Measurements from ENCODE around the gene FGF2.
"Not testable (repeated sequence)": the region's sequence is repeated elsewhere in the genome, so short reads cannot be mapped to it uniquely, and the experiment has no call there.

FGF2 gene

DNA sequence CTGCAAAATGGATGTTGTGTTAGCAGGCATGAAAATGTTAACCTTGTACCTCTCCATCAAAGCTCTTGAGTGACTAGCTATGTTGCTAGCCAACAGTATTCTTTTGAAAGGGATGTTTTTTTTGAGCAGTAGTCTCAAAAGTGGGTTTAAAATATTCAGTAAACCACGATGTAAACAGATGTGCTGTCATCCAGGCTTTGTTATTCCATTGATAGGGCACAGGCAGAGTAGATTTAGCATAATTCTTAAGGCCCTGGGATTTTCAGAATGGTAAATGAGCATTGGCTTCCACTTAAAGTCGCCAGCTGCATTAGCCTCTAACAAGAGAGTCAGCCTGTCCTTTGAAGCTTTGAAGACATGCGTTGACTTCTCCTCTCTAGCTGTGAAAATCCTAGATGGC, 18.4 kb downstream of the FGF2 start:
- peaks cover 35% of the 10 kb centered on the region for H3K4me1 ChIP-seq (ENCODE audit: insufficient read depth, low read length)
- peaks cover 22% of the 10 kb centered on the region for H3K36me3 ChIP-seq (ENCODE audit: insufficient read depth, low read length)
- H3K9me3 ChIP-seq (ENCODE audit: control insufficient read depth, insufficient read depth, low read length) = no peaks in the 10 kb centered on the region
- no peak overlapping the region for H3K9ac ChIP-seq (ENCODE audit: low read depth, low read length)

DNA sequence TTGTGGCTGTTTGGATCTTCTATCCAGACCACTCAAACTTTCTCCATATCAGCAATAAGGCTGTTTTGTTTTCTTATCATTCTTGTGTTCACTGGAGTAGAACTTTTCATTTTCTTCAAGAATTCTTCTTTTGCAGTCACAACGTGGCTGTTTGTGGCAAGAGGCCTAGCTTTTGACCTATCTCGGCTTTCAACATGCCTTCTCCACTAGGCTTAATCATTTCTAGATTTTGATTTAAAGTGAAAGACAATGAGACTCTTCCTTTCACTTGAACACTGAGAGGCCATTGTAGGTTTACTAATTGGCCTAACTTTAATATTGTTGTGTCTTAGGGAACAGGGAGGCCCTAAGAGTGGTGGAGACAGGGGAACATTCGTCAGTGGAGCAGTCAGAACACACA, 19.1 kb downstream of the FGF2 start:
- no peaks in the 10 kb centered on the region for H3K9me3 ChIP-seq (ENCODE audit: control insufficient read depth, insufficient read depth, low read length)
- H3K36me3 ChIP-seq (ENCODE audit: insufficient read depth, low read length) = peaks cover 15% of the 10 kb centered on the region
- H3K4me1 ChIP-seq (ENCODE audit: insufficient read depth, low read length) = peaks cover 38% of the 10 kb centered on the region
- no peak overlapping the region for H3K9ac ChIP-seq (ENCODE audit: low read depth, low read length)

DNA sequence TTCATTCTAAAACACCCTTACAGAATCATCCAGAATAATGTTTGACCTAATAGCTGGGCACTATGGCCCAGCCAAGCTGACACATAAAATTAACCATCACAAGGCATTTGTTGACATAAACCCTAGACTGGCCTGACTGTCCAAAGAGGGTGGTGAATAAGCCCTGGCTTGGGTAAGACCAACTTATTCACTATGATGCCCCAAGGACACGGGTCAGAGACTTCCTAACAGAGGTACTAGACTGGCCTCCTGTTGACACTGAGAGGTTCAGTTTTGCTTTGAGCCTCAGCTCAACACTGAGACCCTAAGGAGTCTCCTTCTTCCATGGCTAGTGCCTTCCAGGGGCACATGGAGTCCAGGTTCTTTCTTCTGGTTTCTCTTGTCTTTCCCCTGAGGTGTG, 21.3 kb downstream of the FGF2 start:
- H3K36me3 ChIP-seq (ENCODE audit: insufficient read depth, low read length) = peaks cover 8% of the 10 kb centered on the region; the same call in 1 of the 2 replicates
- no peak overlapping the region for H3K9ac ChIP-seq (ENCODE audit: low read depth, low read length)
- H3K9me3 ChIP-seq (ENCODE audit: control insufficient read depth, insufficient read depth, low read length) = no peaks in the 10 kb centered on the region
- H3K4me1 ChIP-seq (ENCODE audit: insufficient read depth, low read length) = peaks cover 50% of the 10 kb centered on the region

DNA sequence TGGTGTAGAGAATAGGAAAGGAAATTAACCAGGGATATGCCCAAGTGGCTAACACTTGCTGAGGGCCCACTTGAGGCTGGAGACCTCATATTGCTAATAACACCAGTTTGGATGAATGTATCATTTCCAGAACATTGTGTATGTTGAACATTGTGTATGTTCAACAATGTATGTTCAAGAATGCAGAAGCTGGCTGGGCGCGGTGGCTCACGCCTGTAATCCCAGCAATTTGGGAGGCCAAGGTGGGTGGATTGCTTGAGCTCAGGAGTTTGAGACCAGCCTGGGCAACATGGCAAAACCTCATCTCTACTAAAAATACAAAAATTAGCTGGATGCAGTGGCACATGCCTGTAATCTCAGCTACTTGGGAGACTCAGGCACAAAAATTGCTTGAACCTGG, 23.2 kb downstream of the FGF2 start:
- H3K9ac ChIP-seq (ENCODE audit: low read depth, low read length); H3K9me3 ChIP-seq (ENCODE audit: control insufficient read depth, insufficient read depth, low read length): not testable (repeated sequence)
- H3K4me1 ChIP-seq (ENCODE audit: insufficient read depth, low read length) = peaks cover 58% of the 10 kb centered on the region
- H3K36me3 ChIP-seq (ENCODE audit: insufficient read depth, low read length) = peaks cover 17% of the 10 kb centered on the region; the same call in 1 of the 2 replicates

DNA sequence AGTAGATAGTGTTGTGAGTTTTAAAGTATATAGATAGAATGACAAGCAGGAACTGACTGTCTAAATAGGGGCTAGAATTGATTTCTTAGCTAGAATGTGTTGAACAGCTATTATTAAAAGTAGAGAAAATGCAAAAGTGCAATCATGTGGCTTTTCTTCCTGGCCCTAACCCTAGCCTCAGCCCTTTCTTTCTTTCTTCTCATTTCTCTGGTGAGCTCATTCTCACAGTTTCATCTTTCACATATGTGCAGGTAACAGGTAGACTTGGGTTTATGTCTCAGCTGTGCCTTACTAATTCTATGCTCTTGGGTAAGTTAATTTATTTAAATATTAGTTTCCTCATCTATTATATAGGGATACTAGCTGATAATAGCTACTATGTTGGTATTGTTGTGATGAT, 24.9 kb downstream of the FGF2 start:
- no peaks in the 10 kb centered on the region for H3K9me3 ChIP-seq (ENCODE audit: control insufficient read depth, insufficient read depth, low read length)
- no peak overlapping the region for H3K9ac ChIP-seq (ENCODE audit: low read depth, low read length)
- H3K36me3 ChIP-seq (ENCODE audit: insufficient read depth, low read length) = peaks cover 18% of the 10 kb centered on the region; the same call in 1 of the 2 replicates
- H3K4me1 ChIP-seq (ENCODE audit: insufficient read depth, low read length) = peaks cover 55% of the 10 kb centered on the region

DNA sequence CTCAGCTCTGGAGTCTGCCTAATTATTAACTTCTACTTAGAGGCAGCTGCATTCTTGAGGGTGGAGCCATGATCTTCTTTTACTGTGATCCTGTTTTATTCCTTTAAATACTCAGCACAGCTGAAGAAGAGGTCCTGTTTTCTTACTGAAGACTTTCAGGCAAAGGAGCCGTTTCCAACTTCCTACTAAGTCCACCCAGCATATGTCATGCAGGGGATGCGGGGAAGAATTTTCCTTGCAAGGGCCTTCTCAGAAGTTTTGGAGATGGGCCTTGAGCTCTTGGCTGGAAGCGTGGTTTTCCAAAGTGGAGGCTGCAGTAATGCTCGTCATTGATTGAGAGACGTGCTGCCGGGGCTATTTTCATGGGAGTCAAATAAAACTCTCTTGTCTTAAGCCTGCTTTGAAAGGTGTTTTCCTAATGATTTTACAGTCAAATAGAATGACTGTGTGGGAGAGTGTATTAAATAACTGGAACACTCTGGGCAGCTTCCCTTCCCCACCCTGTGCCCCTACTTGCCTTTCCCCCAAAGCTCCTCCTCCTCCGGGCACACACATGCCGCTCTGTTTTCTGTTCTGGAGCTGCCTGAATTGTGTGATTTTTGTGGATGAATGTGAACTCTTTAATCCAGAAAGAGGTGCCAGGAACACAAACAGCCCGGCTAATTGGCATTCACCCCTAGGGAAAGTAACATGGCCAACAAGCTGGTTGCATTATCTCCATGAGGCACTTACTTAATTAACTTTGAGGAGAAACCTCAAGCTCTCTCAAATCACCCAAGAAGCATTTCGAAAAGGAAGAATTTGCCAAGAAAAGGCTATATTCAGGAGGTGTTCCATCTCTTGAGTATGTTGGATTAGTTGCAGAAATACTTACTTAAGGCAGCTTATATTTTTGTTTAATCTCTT, 28.1 kb downstream of the FGF2 start:
- Histone ChIP-seq H3K9ac (ENCODE audit: low read depth, low read length) (no peak overlapping the region), H3K4me1 (ENCODE audit: insufficient read depth, low read length) (peaks cover 59% of the 10 kb centered on the region), H3K9me3 (ENCODE audit: control insufficient read depth, insufficient read depth, low read length) (no peaks in the 10 kb centered on the region), H3K36me3 (ENCODE audit: insufficient read depth, low read length) (peaks cover 10% of the 10 kb centered on the region; the same call in 1 of the 2 replicates)

DNA sequence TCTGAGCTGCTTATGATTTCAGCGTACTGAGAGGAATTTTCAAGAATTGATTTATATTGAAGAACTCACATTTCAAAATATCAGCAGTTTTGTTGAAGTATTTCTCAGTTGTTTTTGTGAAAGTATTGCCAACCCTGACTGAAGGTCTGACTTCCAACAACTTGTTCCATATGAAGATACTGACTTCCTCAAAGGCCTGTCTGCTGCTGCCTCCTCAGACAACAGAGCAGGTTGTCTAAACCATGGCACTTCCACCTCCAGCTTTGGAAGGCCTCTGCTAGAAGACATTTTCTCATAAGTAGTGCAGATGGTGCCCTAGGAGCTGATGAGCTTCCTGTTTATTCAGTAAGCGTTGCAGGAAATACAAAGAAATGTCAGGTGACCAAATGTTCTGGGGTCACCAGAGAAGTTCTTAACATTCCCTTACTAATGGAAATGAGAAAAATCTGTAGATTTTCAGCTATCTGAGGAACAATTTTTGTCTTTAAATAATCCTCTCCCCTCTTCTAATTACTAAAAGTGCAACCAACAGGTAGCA, 28.8 kb downstream of the FGF2 start:
- Histone ChIP-seq H3K9me3 (ENCODE audit: control insufficient read depth, insufficient read depth, low read length) (no peaks in the 10 kb centered on the region), H3K4me1 (ENCODE audit: insufficient read depth, low read length) (peaks cover 59% of the 10 kb centered on the region), H3K36me3 (ENCODE audit: insufficient read depth, low read length) (peaks cover 10% of the 10 kb centered on the region; the same call in 1 of the 2 replicates), H3K9ac (ENCODE audit: low read depth, low read length) (no peak overlapping the region)

DNA sequence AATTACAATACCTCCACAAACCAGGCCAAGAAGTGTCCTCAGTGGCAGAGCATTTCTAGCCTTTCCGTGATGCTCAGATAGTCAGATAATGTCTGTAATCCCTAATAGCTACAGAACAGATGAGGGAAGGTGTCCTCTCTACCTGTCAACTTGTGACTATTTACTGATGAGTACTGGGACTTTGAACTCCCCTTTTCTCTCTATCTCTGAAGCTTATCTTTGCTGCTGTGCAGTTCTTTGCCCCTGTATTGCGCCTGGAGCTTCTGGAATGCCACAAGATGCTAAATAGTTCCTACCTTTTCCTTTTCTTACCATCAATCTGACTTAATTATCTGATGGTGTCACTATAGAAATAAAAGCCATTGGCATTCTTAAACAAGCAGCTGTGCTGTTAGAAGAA, 30.5 kb downstream of the FGF2 start:
- no peak overlapping the region for H3K9ac ChIP-seq (ENCODE audit: low read depth, low read length)
- H3K9me3 ChIP-seq (ENCODE audit: control insufficient read depth, insufficient read depth, low read length) = no peaks in the 10 kb centered on the region
- H3K36me3 ChIP-seq (ENCODE audit: insufficient read depth, low read length) = peaks cover 10% of the 10 kb centered on the region; the same call in 1 of the 2 replicates
- H3K4me1 ChIP-seq (ENCODE audit: insufficient read depth, low read length) = peaks cover 59% of the 10 kb centered on the region

DNA sequence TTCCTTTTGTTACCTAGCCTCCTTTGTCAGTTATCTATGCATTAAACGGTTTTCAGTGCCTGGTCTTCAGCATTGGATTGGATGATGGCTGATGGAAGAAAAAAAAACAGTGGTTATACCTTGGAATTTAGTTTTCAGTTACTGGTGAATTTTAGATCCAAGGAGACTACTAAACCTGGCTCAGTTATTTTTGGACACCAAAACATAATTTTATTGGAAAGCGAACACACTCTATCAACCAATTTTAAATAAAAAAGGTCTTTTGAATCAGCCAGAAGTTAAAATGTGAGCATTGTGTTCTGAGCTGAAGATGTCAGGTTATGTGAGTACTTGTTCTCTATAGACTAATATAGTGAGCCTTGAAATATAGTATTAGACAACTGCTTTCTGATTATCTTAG, 32.1 kb downstream of the FGF2 start:
- H3K36me3 ChIP-seq (ENCODE audit: insufficient read depth, low read length) = peaks cover 10% of the 10 kb centered on the region; the same call in 1 of the 2 replicates
- peaks cover 48% of the 10 kb centered on the region for H3K4me1 ChIP-seq (ENCODE audit: insufficient read depth, low read length)
- no peaks in the 10 kb centered on the region for H3K9me3 ChIP-seq (ENCODE audit: control insufficient read depth, insufficient read depth, low read length)
- H3K9ac ChIP-seq (ENCODE audit: low read depth, low read length) = no peak overlapping the region

DNA sequence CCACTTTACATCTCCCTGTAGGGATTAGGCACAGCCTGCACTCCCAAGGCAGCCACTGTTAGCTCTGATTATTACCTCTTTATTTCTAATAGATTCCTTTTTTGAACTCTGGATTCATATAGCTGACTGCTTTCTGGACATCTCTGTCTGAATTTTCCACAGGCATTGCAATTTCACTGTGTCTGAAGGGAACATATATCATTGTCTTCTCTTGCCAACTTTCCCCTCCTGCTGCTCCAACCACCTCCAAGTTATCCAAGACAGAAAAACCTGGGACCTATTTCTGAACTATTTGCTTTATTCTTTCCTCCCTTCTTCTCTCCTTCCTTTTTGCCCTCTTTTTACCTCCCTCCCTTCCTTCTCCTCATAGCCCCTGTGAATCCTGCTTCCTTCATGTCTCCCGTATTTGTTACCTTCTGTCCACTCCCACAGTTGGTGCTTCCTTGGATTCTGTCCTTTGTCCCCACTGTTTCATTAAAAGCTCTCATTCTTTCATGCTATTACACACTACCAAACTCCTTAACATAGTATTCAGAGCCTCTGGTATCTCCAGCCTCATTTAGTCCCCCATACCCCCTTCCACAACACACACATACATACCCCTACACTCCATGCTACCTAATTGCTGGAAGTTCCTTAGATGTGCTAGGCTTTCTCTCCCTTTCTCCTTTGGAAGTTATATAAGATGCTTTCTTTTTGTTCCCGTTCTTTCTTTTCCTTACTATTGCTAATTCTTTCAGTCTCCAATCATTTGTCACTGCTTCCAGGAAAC, 34.7 kb downstream of the FGF2 start:
- H3K9me3 ChIP-seq (ENCODE audit: control insufficient read depth, insufficient read depth, low read length) = no peaks in the 10 kb centered on the region
- no peak overlapping the region for H3K9ac ChIP-seq (ENCODE audit: low read depth, low read length)
- peaks cover 27% of the 10 kb centered on the region for H3K4me1 ChIP-seq (ENCODE audit: insufficient read depth, low read length)
- no peaks in the 10 kb centered on the region; the same call in 1 of the 2 replicates for H3K36me3 ChIP-seq (ENCODE audit: insufficient read depth, low read length)

DNA sequence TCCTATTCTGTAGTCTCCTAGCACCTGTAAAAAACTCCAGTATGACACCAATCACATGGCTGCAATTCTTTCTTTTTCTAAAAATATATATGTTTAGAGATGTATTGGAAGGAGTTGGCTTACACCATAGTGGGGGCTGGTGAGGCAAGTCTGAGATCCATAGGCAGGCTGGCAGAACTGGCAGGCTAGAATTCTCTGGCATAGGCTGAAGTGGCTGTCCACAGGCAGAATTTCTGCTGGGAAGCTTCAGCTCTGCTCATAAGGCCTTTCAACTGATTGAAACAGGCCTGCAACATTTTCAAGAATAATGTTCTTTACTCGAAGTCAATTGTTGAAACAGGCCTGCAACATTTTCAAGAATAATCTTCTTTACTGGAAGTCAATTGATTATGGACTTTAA, 37.0 kb downstream of the FGF2 start:
- no peak overlapping the region for H3K9ac ChIP-seq (ENCODE audit: low read depth, low read length)
- peaks cover 14% of the 10 kb centered on the region for H3K4me1 ChIP-seq (ENCODE audit: insufficient read depth, low read length)
- H3K36me3 ChIP-seq (ENCODE audit: insufficient read depth, low read length) = no peaks in the 10 kb centered on the region; the same call in none of the 2 replicates
- no peaks in the 10 kb centered on the region for H3K9me3 ChIP-seq (ENCODE audit: control insufficient read depth, insufficient read depth, low read length)

DNA sequence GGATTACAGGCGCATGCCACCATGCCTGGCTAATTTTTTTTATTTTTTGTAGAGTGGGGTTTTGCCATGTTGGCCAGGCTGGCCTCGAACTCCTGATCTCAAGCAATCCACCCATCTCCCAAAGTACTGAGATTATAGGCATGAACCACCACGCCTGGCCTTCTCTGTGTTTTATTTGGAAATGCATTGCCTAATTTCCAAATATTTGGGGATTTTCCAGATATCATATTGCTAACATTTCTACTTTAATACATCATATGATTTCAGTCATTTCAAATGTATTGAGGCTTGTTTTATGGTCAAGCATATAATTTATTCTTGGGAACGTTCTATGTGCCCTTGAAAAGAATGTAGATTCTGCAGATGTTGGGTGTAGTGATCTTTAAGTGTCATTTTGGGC, 38.8 kb downstream of the FGF2 start:
- Histone ChIP-seq H3K36me3 (ENCODE audit: insufficient read depth, low read length) (no peaks in the 10 kb centered on the region; the same call in none of the 2 replicates), H3K4me1 (ENCODE audit: insufficient read depth, low read length) (peaks cover 14% of the 10 kb centered on the region), H3K9me3 (ENCODE audit: control insufficient read depth, insufficient read depth, low read length) (no peaks in the 10 kb centered on the region)

DNA sequence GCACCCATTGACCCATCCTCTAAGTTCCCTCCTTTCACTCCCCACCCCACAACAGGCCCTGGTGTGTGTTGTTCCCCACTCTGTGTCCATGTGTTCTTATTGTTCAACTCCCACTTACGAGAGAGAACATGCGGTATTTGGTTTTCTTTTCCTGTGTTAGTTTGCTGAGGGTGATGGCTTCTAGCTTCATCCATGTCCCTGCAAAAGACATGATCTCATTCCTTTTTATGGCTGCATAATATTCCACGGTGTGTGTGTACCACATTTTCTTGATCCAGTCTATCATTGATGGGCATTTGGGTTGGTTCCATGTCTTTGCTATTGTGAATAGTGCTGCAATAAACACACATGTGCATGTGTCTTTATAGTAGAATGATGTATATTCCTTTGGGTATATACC, 41.6 kb downstream of the FGF2 start:
- not testable (repeated sequence) for H3K9me3 ChIP-seq (ENCODE audit: control insufficient read depth, insufficient read depth, low read length); H3K36me3 ChIP-seq (ENCODE audit: insufficient read depth, low read length); H3K9ac ChIP-seq (ENCODE audit: low read depth, low read length); H3K4me1 ChIP-seq (ENCODE audit: insufficient read depth, low read length)

More for the DNA sequence above, 38.8 kb downstream of the FGF2 start:
- no peak overlapping the region for H3K9ac ChIP-seq (ENCODE audit: low read depth, low read length)

DNA sequence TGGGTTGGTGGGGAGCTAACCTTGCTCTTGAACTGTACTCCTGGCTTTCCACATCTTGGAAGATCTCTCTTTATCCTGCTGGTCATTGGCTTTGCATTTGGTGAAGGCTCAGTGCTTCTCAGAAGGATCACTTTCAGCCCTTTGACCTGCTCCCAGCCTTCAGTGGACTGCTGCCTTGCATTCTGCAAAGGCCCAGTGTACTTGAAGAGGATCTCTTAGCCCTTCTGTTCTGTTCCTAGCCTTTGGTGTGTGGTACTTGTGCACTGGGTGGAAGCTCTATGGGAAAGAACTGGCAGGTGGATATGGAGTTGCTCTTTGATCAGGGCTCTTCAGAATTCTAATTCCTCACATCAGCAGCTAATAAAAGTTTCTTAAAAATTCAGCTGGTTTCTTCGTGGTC, 46.5 kb downstream of the FGF2 start:
- no peak overlapping the region for H3K9ac ChIP-seq (ENCODE audit: low read depth, low read length)
- H3K9me3 ChIP-seq (ENCODE audit: control insufficient read depth, insufficient read depth, low read length) = no peaks in the 10 kb centered on the region
- H3K36me3 ChIP-seq (ENCODE audit: insufficient read depth, low read length) = peaks cover 18% of the 10 kb centered on the region
- H3K4me1 ChIP-seq (ENCODE audit: insufficient read depth, low read length) = no peaks in the 10 kb centered on the region; the same call in 1 of the 2 replicates
